HepG2 (cell line): ENCODE data around the gene RSPH9. TPM values are rescaled to one million over a fixed set of nuclear protein-coding genes. Genes with fewer than 3 reads are reported as not detected.
A peak's percentile ranks its signal among the peaks of the same experiment; 100 is the strongest.

Experiments used
- BATF2 ChIP-seq: sonication (generic); formaldehyde crosslinking; IDR thresholded peaks from 2 replicates; pipeline ENCODE4 v1.8.0; 2022; ENCODE audit warnings: mild to moderate bottlenecking, missing genetic modification reagents, moderate library complexity
- DMAP1 ChIP-seq: IDR thresholded peaks from 2 replicates; pipeline ENCODE4 v1.6.1; 2016
- ETS1 ChIP-seq: sonication (generic); formaldehyde crosslinking; IDR thresholded peaks from 2 replicates; pipeline ENCODE4 v1.4.0; 2020; ENCODE audit warnings: missing genetic modification reagents
- GTF2F1 ChIP-seq: fragments of 150-350 bp; IDR thresholded peaks from 2 replicates; pipeline ENCODE4 v1.6.1; 2014; ENCODE audit warnings: low read length
- HIVEP1 ChIP-seq: sonication (generic); formaldehyde crosslinking; IDR thresholded peaks from 2 replicates; pipeline ENCODE4 v1.4.0; 2020; ENCODE audit warnings: mild to moderate bottlenecking, missing genetic modification reagents
- KDM3A ChIP-seq: IDR thresholded peaks from 2 replicates; pipeline ENCODE4 v1.6.1; 2018; ENCODE audit warnings: low read depth, missing compliant biosample characterization
- MAFF ChIP-seq: IDR thresholded peaks from 2 replicates; pipeline ENCODE4 v1.6.1; 2011; ENCODE audit warnings: low read depth, low read length, improper control_type of control experiment
- MED13 ChIP-seq: sonication (generic); formaldehyde crosslinking; IDR thresholded peaks from 2 replicates; pipeline ENCODE4 v1.5.0; 2020; ENCODE audit warnings: missing genetic modification reagents
- MIER2 ChIP-seq: IDR thresholded peaks from 2 replicates; pipeline ENCODE4 v1.6.1; 2016; ENCODE audit warnings: missing biosample characterization, missing genetic modification reagents
- NONO ChIP-seq, 2 experiments: fragments of 450-650 bp in 1 of 2; sonication (generic) in 1 of 2; formaldehyde crosslinking in 1 of 2; IDR thresholded peaks in 1 of 2; conservative IDR thresholded peaks in 1 of 2; 2 replicates each; pipeline versions ENCODE4 v1.6.1 to v1.8.0; 2017 to 2022; ENCODE audit warnings: mild to moderate bottlenecking in 1 of 2, missing genetic modification reagents in 1 of 2, moderate library complexity in 1 of 2
- PPARG ChIP-seq: conservative IDR thresholded peaks from 2 replicates; pipeline ENCODE4 v1.6.1; 2016; ENCODE audit warnings: missing biosample characterization, missing genetic modification reagents
- SP1 ChIP-seq, 2 experiments: fragments of 450-650 bp in 1 of 2; sonication (generic) in 1 of 2; formaldehyde crosslinking in 1 of 2; IDR thresholded peaks; 2 replicates each; pipeline versions ENCODE4 v1.4.0 to v1.6.1; 2016 to 2020; ENCODE audit warnings: missing genetic modification reagents in 1 of 2
- THAP9 ChIP-seq: sonication (generic); formaldehyde crosslinking; IDR thresholded peaks from 2 replicates; pipeline ENCODE4; 2020; ENCODE audit warnings: missing genetic modification reagents, mild to moderate bottlenecking, borderline replicate concordance
- ZMYM4 ChIP-seq: sonication (generic); formaldehyde crosslinking; IDR thresholded peaks from 2 replicates; pipeline ENCODE4 v1.8.1; 2023; ENCODE audit warnings: mild to moderate bottlenecking, missing genetic modification reagents
- ZNF224 ChIP-seq: sonication (generic); formaldehyde crosslinking; IDR thresholded peaks from 2 replicates; pipeline ENCODE4 v1.5.0; 2020; ENCODE audit warnings: mild to moderate bottlenecking, missing genetic modification reagents
- ZNF280D ChIP-seq: sonication (generic); formaldehyde crosslinking; IDR thresholded peaks from 2 replicates; pipeline ENCODE4 v1.5.1; 2020; ENCODE audit warnings: mild to moderate bottlenecking, missing genetic modification reagents
- ZNF580 ChIP-seq: IDR thresholded peaks from 2 replicates; pipeline ENCODE4 v1.6.1; 2016; ENCODE audit warnings: low read depth, borderline replicate concordance
- ZNF710 ChIP-seq: sonication (generic); formaldehyde crosslinking; IDR thresholded peaks from 2 replicates; pipeline ENCODE4 v1.5.0; 2020; ENCODE audit warnings: mild to moderate bottlenecking, missing genetic modification reagents, borderline replicate concordance
- ZSCAN25 ChIP-seq: sonication (generic); formaldehyde crosslinking; IDR thresholded peaks from 2 replicates; pipeline ENCODE4 v1.8.0; 2022; ENCODE audit warnings: mild to moderate bottlenecking, missing genetic modification reagents
- polyA plus RNA-seq, 8 experiments: library from polyadenylated mRNA; depleted of rRNA in 3 of 8; stranded (reverse) in 7 of 8; unstranded in 1 of 8; fragments of >200 nt; fragmentation: Illumina TruSeq in 4 of 8; extraction: Trizol in 4 of 8; gene quantifications; 2 replicates each; pipeline versions ENCODE4 v1.2.1 to v1.2.3, GENCODE V29; 2011 to 2016; ENCODE audit warnings: low read depth in 4 of 8, missing spikeins in 1 of 8, mixed read lengths in 1 of 8; ENCODE audit not compliant: insufficient read depth in 1 of 8
- total RNA-seq, 5 experiments: library from RNA; depleted of rRNA; stranded (reverse); fragments of >200 nt; fragmentation: Illumina TruSeq; extraction: Trizol; gene quantifications; 2 replicates each; pipeline ENCODE4 v1.2.3, GENCODE V29; 2016; ENCODE audit warnings: low read depth in 1 of 5

Gene RSPH9
- total and polyA plus RNA-seq, 2 of the 13 experiments (the other 11 are each of a cell fraction or from before 2014, with no cell fraction given): 0.04 TPM; not detected in 1

GRCh38 chr6:43699564-43700186 lies 54.8 kb downstream of the RSPH9 start (continued):
- peak; percentile 66; the same call in 1 of the 2 replicates for TF ChIP-seq ZNF710 (CRISPR knock-in tag)
- TF ChIP-seq NONO (IDR thresholded peaks at IDR 0.05): no peak
- TF ChIP-seq NONO (CRISPR knock-in tag; conservative IDR thresholded peaks at IDR 0.05): no peak
- TF ChIP-seq KDM3A (CRISPR knock-in tag): no peak
- TF ChIP-seq HIVEP1 (CRISPR knock-in tag): no peak
- TF ChIP-seq ZNF224 (CRISPR knock-in tag): no peak
- TF ChIP-seq ZNF580 (CRISPR knock-in tag): no peak
- TF ChIP-seq BATF2 (CRISPR knock-in tag): no peak
- TF ChIP-seq ZNF280D (CRISPR knock-in tag): no peak
- no peak for TF ChIP-seq THAP9 (CRISPR knock-in tag)
- TF ChIP-seq PPARG (CRISPR knock-in tag): 0 out of 2 replicates have a peak, but pooled peaks have one; percentile 39
- no peak for TF ChIP-seq ZMYM4 (CRISPR knock-in tag)
- TF ChIP-seq ETS1 (CRISPR knock-in tag): no peak
- no peak for TF ChIP-seq MAFF
- TF ChIP-seq ZSCAN25 (CRISPR knock-in tag): no peak
- TF ChIP-seq MED13 (CRISPR knock-in tag): no peak
- no peak for TF ChIP-seq MIER2 (CRISPR knock-in tag)
- TF ChIP-seq GTF2F1: no peak
- no peak for TF ChIP-seq SP1 (IDR thresholded peaks at IDR 0.05)
- no peak for TF ChIP-seq SP1 (CRISPR knock-in tag; IDR thresholded peaks at IDR 0.05)
- TF ChIP-seq DMAP1 (CRISPR knock-in tag): no peak
